Measurements from ENCODE around the gene CYP24A1. TPM values are rescaled to one million over a fixed set of nuclear protein-coding genes. Genes with fewer than 3 reads are reported as not detected.
A peak's percentile ranks its signal among the peaks of the same experiment; 100 is the strongest.

Gene CYP24A1
- total and polyA plus RNA-seq, 2 of the 13 experiments (the other 11 are each of a cell fraction or from before 2014, with no cell fraction given): 9.4 to 32.7 TPM

DNA sequence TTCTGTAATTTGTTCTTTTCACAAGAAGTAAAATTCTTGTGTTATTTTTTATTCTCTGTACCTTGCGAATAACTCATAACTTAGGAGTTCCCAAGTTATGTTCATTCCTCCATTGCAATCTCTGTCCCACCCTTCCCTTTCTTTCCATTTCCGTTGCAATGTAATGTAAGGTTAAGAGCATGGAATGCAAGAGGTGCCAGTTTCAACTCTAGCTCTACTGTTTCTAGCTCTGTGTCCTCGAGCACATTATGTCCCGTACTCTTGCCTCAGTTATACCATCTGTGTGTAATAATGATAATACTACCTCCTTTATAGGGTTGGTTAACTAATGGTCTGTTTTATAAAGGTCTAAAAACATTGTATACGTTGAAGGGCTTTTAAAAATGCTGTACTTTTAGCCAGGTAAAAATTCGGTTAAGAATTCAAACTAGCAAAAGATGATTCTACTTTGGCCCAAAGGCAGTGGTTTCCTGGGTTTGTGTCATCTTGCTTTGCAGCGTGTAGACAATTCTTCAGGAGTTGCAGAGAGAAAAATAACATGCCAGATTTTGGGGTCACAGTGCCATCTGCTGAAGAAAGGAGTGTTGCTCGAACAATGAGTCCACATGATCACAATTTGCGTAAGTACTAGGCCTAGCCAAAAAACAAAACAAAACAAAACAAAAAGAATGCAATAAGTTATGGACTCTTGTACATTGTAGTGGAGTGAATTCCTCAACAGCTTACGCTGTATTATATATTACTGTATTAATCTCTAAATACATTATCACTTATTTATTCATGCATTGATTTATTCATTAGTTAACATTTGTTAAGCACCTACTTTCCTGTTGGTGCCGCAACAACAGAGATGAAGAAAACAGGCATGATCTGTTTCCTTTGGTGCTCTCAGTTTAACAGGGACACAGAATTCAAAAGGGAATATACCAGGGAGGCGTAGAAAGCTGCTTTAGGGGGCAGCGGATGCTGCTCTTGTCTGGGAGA, 24.1 kb upstream of the CYP24A1 start (continued):
- TF ChIP-seq ZNF430 (CRISPR knock-in tag; IDR thresholded peaks at IDR 0.05) (0 out of 2 replicates have a peak, but pooled peaks have one; percentile 53), MXD4 (CRISPR knock-in tag; IDR thresholded peaks at IDR 0.05) (peak; percentile 41), PCBP1 (IDR thresholded peaks at IDR 0.05; ENCODE audit: borderline replicate concordance, low read depth, low read length) (no peak), ZNF816 (CRISPR knock-in tag; IDR thresholded peaks at IDR 0.05; ENCODE audit: borderline replicate concordance) (no peak)

DNA sequence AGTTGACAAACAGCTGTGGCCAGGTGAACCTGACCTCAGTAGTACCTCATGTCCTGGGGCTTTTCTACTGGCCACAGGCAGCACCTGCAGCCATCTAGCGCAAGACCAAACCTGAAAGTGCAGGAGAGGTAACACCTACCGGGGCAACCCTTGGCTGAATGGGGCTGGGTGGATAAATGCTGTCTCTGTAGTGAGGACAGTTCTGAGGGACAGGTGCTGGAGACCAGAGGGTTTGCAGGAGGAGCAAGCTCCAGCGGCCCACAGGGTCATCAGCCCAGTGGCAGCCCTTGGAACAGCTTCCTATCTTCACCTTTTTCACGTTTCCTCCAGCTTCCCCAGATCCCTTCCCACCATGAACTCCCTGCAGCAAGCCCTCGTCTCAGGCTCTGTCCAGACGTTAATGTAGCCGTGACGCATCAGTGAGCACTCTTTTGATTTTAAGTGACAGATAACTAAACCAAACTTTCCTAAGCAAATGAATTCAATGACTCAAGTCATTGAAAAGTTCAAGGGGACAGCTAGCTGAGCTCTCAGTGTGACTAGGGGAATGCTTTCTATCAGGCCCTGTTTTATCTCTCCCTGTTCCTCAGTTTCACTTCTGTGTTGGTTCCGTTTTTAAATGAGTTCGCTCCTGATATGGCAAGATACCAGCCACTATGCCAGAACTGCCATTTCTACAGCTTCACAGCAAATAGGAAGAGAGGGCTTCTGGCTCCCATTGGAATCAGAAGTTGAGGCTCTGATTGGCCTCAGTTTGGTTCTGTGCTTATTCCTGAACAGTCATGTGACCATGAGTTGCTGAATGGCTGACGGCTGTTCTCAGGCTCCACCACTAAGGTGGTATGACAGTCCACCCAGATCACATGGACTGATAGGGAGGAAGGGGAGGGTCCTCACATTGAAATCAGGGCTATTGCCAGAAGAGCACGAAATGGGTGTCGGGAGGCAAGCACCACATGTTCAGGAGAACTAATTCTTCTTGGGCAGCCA, 22.0 kb upstream of the CYP24A1 start:
- H3K27ac ChIP-seq (ENCODE audit: extremely low read length, insufficient read depth, low read length): peak overlapping the region; percentile 68
- in situ Hi-C loops (cut with HindIII; ENCODE audit: extremely low pct_ligation_motif_present, low pct_unique_long_range_greater_than_20kb): loop anchor here (5.0 to 10.0 kb wide), 3 partner anchors 61 to 253 kb away; no protein-coding TSS in a partner anchor
- TF ChIP-seq, protein P1, sequence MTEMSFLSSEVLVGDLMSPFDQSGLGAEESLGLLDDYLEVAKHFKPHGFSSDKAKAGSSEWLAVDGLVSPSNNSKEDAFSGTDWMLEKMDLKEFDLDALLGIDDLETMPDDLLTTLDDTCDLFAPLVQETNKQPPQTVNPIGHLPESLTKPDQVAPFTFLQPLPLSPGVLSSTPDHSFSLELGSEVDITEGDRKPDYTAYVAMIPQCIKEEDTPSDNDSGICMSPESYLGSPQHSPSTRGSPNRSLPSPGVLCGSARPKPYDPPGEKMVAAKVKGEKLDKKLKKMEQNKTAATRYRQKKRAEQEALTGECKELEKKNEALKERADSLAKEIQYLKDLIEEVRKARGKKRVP (CRISPR knock-in tag; IDR thresholded peaks at IDR 0.05): no peak
- TF ChIP-seq, protein P2, sequence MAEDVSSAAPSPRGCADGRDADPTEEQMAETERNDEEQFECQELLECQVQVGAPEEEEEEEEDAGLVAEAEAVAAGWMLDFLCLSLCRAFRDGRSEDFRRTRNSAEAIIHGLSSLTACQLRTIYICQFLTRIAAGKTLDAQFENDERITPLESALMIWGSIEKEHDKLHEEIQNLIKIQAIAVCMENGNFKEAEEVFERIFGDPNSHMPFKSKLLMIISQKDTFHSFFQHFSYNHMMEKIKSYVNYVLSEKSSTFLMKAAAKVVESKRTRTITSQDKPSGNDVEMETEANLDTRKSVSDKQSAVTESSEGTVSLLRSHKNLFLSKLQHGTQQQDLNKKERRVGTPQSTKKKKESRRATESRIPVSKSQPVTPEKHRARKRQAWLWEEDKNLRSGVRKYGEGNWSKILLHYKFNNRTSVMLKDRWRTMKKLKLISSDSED (CRISPR knock-in tag; IDR thresholded peaks at IDR 0.05): no peak
- 0 out of 2 replicates have a peak, but pooled peaks have one; percentile 16 for TF ChIP-seq RFXAP (CRISPR knock-in tag; IDR thresholded peaks at IDR 0.05; ENCODE audit: borderline replicate concordance)
- no peak for TF ChIP-seq ZNF572 (CRISPR knock-in tag; IDR thresholded peaks at IDR 0.05)
- no peak for TF ChIP-seq ZNF552 (CRISPR knock-in tag; IDR thresholded peaks at IDR 0.05; ENCODE audit: borderline replicate concordance)
- no peak for TF ChIP-seq GFI1 (CRISPR knock-in tag; IDR thresholded peaks at IDR 0.05; ENCODE audit: borderline replicate concordance)
- 0 out of 2 replicates have a peak, but pooled peaks have one; percentile 27 for TF ChIP-seq ZMYM3 (CRISPR knock-in tag; IDR thresholded peaks at IDR 0.05)
- TF ChIP-seq ZEB1 (IDR thresholded peaks at IDR 0.05; ENCODE audit: insufficient replicate concordance, low read depth): peak; percentile 24
- peak; percentile 18 for TF ChIP-seq JARID2 (CRISPR knock-in tag; IDR thresholded peaks at IDR 0.05; ENCODE audit: insufficient replicate concordance)
- 0 out of 2 replicates have a peak, but pooled peaks have one; percentile 50 for TF ChIP-seq ATAD3A (CRISPR knock-in tag; IDR thresholded peaks at IDR 0.05)
- TF ChIP-seq DMAP1 (CRISPR knock-in tag; IDR thresholded peaks at IDR 0.05): no peak
- peak; percentile 22; the same call in 1 of the 2 replicates for TF ChIP-seq RAD21 (CRISPR knock-in tag; IDR thresholded peaks at IDR 0.05)
- 0 out of 2 replicates have a peak, but pooled peaks have one; percentile 38 for TF ChIP-seq ZNF788 (CRISPR knock-in tag; IDR thresholded peaks at IDR 0.05; ENCODE audit: borderline replicate concordance)

More for the DNA sequence above, 22.0 kb upstream of the CYP24A1 start:
- H3K4me2 ChIP-seq (ENCODE audit: low read depth, low read length): peak overlapping the region; percentile 64
- peak overlapping the region in 1 of 3 experiments; percentile 30; a peak in 2 of 6 replicates for H3K4me3 ChIP-seq (replicated peaks in 1 of 3; ENCODE audit: insufficient read depth in 1 of 3, low read depth in 2 of 3, low read length in 3 of 3)
- H3K36me3 ChIP-seq (replicated peaks in 1 of 2; ENCODE audit: control insufficient read depth in 1 of 2, insufficient read depth in 2 of 2, low read length in 2 of 2): no peaks in the 10 kb centered on the region
- ATAC-seq: peak; percentile 81
- ChIA-PET CTCF (ENCODE audit: low intra/inter-chr PET ratio, low total read pairs) (interaction anchor here (0.9 to 8.3 kb wide), 6 partner anchors 18 to 100 kb away, joined by 3 to 358 read pairs (median 6); no protein-coding TSS in a partner anchor), POLR2A (interaction anchor here (0.6 to 3.6 kb wide), 22 partner anchors 9 to 1115 kb away, joined by 3 to 149 read pairs (median 8); partner anchors contain the start of genes BCAS1, CYP24A1 and PFDN4)
- no peaks in the 10 kb centered on the region for H3K9me3 ChIP-seq (ENCODE audit: low read length)
- H4K20me1 ChIP-seq (ENCODE audit: insufficient read depth, low read length): no peaks in the 10 kb centered on the region
- H3K79me2 ChIP-seq (ENCODE audit: insufficient read depth, low read length): no peaks in the 10 kb centered on the region
- peaks cover 54% of the 10 kb centered on the region for H3K4me1 ChIP-seq (ENCODE audit: insufficient read depth, low read length)
- peak overlapping the region; percentile 52 for H3K9ac ChIP-seq (ENCODE audit: insufficient read depth, low read depth, low read length)
- TSS peak; percentile 66 for BruUV-seq (replicated peaks)
- intact Hi-C loops (cut with micrococcal nuclease; ENCODE audit: unreplicated experiment): loop anchor here (2.0 kb wide), 2 partner anchors 19 to 55 kb away; no protein-coding TSS in a partner anchor
- peak overlapping the region; percentile 10 for H2AFZ ChIP-seq (ENCODE audit: low read length)
- DNase-seq (ENCODE audit: low spot score): peak; percentile 67
- 58% methylated on average over 13 of the region's 13 CpGs for WGBS (ENCODE audit: low lambda C conversion rate)
- FAIRE-seq: peak; percentile 55
- peaks cover 0 to 6% of the 10 kb centered on the region in 2 experiments; a peak in 1 of 5 replicates for H3K27me3 ChIP-seq (ENCODE audit: control insufficient read depth in 1 of 2, insufficient read depth in 2 of 2, low read length in 2 of 2)
